Ramos (cell line): ENCODE results near the gene SSR1.

Experiments used
- in situ Hi-C: fragments of 300-500 bp; cut with MboI; formaldehyde crosslinking; loops from one replicate; pipeline ENCODE4 v1.14.3; 2022; ENCODE audit warnings: low sequenced_read_pairs; ENCODE audit not compliant: unreplicated experiment

SSR1 gene

GRCh38 chr6:7224731-7225130, 88.3 kb downstream of the SSR1 start:
- in situ Hi-C loops = no loop called here

GRCh38 chr6:7222197-7222596, 90.8 kb downstream of the SSR1 start:
- in situ Hi-C loops = no loop called here

DNA sequence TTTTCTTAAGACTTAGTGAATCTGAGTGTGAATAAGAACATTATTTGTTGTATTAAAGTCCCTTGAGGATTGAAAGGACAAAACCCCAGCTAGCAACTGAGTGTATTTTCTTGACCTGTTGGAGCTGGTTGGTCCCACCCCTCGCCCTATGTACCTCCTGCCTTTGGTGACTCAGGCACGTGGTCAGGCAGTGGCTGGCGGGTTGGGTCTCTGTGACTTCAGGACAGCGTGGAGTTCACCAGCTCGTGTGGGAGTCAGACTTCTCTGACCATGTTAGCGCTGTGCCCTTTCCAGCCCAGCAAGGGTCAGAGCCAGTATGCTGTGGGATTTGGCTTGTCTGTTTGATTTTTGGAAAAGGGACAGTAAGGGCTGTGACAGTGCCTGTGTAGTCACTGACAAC, 93.7 kb downstream of the SSR1 start:
- in situ Hi-C loops = no loop called here

GRCh38 chr6:7218406-7218988, 94.5 kb downstream of the SSR1 start:
- in situ Hi-C loops = no loop called here
